ENCODE measurements around the gene CHMP4B.

GRCh38 chr20:33835615-33836172 lies 24.5 kb downstream of the CHMP4B start:
- TF ChIP-seq CTCF (IDR thresholded peaks at IDR 0.05; ENCODE audit: low read depth, low read length) (no peak), POLR2A (IDR thresholded peaks at IDR 0.05; ENCODE audit: extremely low read depth, insufficient read length) (no peak), MYC (IDR thresholded peaks at IDR 0.05; ENCODE audit: low read depth, low read length) (no peak), MAX (IDR thresholded peaks at IDR 0.05; ENCODE audit: low read depth, low read length) (no peak)
